H54 (cell line): Measurements from ENCODE around the gene TCHHL1.
"Not testable (repeated sequence)": the region's sequence is repeated elsewhere in the genome, so short reads cannot be mapped to it uniquely, and the experiment has no call there.

Source experiments
- DNase-seq: peaks from one replicate; pipeline ENCODE4 v3.0.0; 2011; ENCODE audit warnings: low spot score, mixed read lengths; ENCODE audit not compliant: insufficient read length
- FAIRE-seq: peaks from 3 replicates; lab custom pipeline; 2011; peaks lifted over from hg19 to GRCh38; lab: Jason Lieb, UNC
- POLR2A ChIP-seq: IDR thresholded peaks from 2 replicates; pipeline ENCODE4 v1.6.1; 2011; ENCODE audit warnings: low read depth, mild to moderate bottlenecking, low read length

TCHHL1 gene

DNA sequence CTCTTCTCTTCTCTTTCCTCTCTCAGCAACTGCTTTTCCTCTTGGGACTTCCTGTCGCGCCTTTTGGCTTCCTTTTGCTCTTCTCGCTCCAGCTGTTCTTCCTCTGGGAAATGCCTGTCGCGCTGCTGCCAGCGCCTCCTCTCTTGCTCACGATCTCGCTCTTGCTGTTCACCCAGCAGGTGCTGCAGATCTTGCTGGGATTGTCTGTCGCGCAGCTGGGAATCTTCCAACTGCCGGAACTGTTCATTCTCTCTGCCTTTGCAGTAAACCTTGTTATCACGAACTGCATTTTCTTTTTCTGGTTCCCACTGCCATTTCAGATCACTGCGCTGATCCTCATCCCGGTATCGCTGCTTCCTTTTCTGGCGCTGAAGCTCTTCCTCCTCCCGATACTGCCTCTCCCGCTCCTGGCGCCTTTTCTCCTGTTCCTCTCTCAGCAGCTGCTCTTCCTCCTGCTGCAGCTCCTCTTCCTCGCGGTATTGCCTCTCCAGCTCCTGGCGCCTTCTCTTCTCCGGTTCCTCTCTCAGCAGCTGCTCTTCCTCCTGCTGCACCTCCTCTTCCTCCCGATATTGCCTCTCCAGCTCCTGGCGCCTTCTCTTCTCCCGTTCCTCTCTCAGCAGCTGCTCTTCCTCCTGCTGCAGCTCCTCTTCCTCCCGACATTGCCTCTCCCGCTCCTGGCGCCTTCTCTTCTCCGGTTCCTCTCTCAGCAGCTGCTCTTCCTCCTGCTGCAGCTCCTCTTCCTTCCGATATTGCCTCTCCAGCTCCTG, 20.6 kb upstream of the TCHHL1 start:
- DNase-seq (no peak), FAIRE-seq (no peak)
- no peak for TF ChIP-seq POLR2A

GRCh38 chr1:152108882-152109222, 20.0 kb upstream of the TCHHL1 start:
- no peak for DNase-seq
- no peak for FAIRE-seq
- no peak for TF ChIP-seq POLR2A

DNA sequence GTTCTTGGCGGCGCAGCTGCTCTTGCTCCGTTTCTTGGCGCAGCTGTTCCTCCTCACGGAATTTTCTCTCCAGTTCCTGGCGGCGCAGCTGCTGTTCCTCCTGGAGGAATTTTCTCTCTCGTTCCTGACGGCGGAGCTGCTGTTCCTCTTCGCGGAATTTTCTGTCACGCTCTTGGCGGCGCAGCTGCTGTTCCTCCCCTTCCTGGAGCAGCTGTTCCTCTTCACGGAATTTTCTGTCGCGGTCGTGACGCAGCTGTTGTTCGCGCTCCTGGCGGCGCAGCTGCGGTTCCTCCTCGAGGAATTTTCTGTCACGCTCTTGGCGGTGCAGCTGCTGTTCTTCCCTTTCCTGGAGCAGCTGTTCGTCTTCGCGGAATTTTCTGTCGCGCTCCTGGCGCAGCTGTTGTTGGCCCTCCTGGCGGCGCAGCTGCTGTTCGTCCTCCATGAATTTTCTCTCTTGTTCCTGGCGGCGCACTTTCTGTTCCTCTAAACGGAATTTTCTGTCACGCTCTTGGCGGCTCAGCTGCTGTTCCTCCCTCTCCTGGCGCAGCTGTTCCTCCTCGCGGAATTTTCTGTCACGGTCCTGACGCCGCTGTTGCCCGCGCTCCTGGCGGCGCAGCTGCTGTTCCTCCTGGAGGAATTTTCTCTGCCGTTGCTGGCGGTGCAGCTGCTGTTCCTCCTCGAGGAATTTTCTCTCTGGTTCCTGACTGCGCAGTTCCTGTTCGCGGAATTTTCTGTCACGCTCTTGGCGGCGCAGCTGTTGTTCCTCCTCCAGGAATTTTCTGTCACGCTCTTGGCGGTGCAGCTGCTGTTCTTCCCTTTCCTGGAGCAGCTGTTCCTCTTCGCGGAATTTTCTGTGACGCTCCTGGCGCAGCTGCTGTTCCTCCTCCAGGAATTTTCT, 19.4 kb upstream of the TCHHL1 start:
- DNase-seq (no peak), FAIRE-seq (no peak)
- TF ChIP-seq POLR2A, result no peak

DNA sequence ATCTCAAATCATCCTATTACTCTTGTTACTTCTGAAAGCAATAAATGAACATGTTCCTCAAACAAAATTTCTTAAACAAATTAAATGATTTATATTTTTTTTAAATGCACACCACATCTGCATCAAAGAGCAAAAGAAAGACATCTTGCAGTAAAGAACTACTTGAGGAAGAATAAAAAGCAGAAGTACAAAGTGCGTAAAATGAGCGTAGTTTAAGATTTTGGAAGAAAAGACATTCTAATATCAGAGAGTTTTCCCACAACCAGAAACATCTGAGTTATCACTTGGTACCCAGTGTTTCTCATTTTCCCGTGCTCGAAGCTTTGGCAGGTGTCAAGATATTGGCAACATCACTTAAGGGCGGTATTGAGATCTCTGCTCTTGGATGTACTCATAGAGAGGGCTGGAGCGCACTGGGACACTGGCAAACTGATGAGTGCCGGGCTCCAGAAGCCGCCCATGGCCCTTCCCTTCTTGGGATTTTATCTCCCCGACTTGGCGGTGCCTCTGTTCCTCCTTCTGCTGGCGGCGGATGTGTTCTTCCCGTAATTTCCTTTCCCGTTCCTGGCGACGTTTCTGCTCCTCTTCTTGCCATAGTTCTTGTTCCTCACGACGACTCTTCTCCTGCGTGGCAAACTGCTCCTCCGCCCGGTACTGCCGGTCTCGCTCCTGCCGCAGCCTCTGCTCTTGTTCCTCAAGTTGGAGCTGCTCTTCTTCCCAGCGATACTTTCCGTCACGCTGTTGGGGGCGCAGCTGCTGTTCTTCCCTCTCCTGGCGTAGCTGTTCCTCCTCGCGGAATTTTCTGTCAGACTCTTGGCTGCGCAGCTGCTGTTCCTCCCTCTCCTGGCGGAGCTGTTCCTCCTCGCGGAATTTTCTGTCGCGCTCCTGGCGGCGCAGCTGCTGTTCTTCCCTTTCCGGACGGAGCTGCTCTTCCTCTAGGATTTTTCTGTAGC, 18.4 kb upstream of the TCHHL1 start:
- DNase-seq (no peak), FAIRE-seq (no peak)
- no peak for TF ChIP-seq POLR2A

DNA sequence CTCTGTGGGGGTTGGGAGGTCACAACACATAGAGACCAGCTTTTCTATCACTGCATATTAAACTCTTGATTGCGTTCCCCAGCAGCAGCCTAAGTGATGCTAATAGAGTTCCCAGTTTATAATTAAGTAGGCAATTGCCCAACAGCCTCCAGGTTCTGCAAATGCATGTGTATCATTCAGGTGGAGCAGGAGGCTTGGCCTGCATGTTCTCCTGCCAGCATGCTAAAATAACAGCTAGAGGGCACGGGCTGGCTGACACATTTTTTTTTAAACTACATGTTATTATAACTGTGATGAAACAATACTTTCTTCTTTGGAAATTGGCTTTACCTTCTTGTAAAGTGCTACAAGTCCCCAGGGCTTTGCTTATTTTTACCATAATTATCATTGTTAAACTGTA, 16.0 kb upstream of the TCHHL1 start:
- TF ChIP-seq POLR2A, result no peak
- DNase-seq, result no peak
- FAIRE-seq, result no peak

GRCh38 chr1:152096931-152097330, 8.1 kb upstream of the TCHHL1 start:
- TF ChIP-seq POLR2A, result no peak
- no peak for FAIRE-seq
- no peak for DNase-seq

- FAIRE-seq (no peak), DNase-seq (no peak)
- no peak for TF ChIP-seq POLR2A
Measured at GRCh38 chr1:152086760-152087159, 2.1 kb downstream of the TCHHL1 start.

- FAIRE-seq, result no peak
- no peak for DNase-seq
- TF ChIP-seq POLR2A, result no peak
Measured at GRCh38 chr1:152084853-152085252, 4.0 kb downstream of the TCHHL1 start.

- DNase-seq, FAIRE-seq: not testable (repeated sequence)
Measured at GRCh38 chr1:152081026-152081425, 7.8 kb downstream of the TCHHL1 start.

- FAIRE-seq, DNase-seq: not testable (repeated sequence)
Measured at GRCh38 chr1:152080494-152080893, 8.4 kb downstream of the TCHHL1 start.

- no peak for DNase-seq
Measured at GRCh38 chr1:152078831-152079441, 9.9 kb downstream of the TCHHL1 start.

DNA sequence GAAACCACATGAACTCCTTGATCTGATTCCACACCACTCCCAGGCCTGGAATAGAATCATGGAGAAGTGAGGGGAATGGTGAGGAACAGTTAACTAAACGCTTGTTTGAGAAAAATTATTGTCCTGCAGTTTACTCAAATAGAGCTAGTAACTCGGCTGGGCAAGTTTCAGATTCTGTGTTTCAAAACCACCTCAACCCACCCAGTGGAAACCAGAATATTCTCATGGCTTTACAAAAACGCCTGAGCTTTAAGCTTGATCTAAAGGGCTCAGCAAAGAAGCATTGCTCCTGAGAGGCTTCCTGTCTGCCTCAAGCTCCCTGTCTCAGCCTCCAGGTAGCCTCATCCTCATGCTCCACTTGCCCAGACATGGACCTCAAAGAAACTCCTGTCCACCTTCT, 16.6 kb downstream of the TCHHL1 start:
- FAIRE-seq (no peak), DNase-seq (no peak)
- no peak for TF ChIP-seq POLR2A

More at GRCh38 chr1:152078831-152079441, 9.9 kb downstream of the TCHHL1 start:
- no peak for TF ChIP-seq POLR2A
- no peak for FAIRE-seq

DNA sequence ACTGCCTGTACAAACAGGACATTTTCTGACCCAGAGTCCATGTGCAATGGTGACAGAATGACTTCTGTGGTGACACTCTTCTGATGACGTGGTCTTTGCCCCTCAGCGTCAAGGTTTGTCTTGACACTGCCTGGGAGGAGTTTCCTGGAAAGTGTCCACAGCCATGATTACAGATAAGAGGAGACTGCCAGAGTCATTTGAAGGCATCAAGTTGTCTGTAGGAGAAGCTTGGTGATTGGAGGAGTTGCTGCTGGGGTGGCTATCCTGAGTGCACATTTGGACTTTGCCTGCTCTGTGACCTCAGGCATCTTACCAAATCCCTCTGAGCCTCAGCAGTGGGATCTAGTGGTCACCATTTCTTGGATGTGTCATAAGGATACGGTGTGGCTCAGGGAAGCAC, 17.7 kb downstream of the TCHHL1 start:
- DNase-seq, result no peak
- TF ChIP-seq POLR2A, result no peak
- FAIRE-seq, result no peak
